A673 (cell line): ENCODE data around the gene DCLK2. TPM values are rescaled to one million over a fixed set of nuclear protein-coding genes. Genes with fewer than 3 reads are reported as not detected.

Source experiments
- Bru-seq: library from RNA; stranded (reverse); fragments of 400-500 nt; gene quantifications from one replicate; lab custom pipeline; 2021; lab: Mats Ljungman, UMichigan
- BruChase-seq, 2 experiments: library from RNA; stranded (reverse); fragments of 400-500 nt; gene quantifications; one replicate each; lab custom pipeline; 2021; lab: Mats Ljungman, UMichigan
- BruUV-seq: library from RNA; stranded (reverse); fragments of 400-500 nt; replicated peaks from 2 replicates; lab custom pipeline; 2021; lab: Mats Ljungman, UMichigan
- CTCF ChIA-PET: fragments of 300-600 bp; sonication (Branson Sonifier 250); formaldehyde crosslinking; loops from one replicate; lab custom pipeline; 2022; ENCODE audit warnings: antibody characterized with exemption; lab: Charles Lee
- POLR2A ChIA-PET: fragments of 300-600 bp; sonication (Branson Sonifier 250); formaldehyde crosslinking; loops from one replicate; lab custom pipeline; 2022; ENCODE audit warnings: antibody characterized with exemption; ENCODE audit not compliant: low non-redundant PET; lab: Charles Lee
- DNase-seq: peaks from one replicate; pipeline ENCODE4 v3.0.0-alpha.2; 2015; ENCODE audit warnings: low spot score
- H3K27ac ChIP-seq: fragments of 200-600 bp; sonication (generic); 2 replicates; pipeline ENCODE4 v1.5.1; 2016; ENCODE audit warnings: mixed run types, low read depth, mild to moderate bottlenecking, mixed read lengths, antibody characterized with exemption, low read length; ENCODE audit not compliant: poor library complexity, severe bottlenecking
- H3K27me3 ChIP-seq: fragments of 200-600 bp; sonication (generic); replicated peaks from 2 replicates; pipeline ENCODE4 v1.6.1; 2017; ENCODE audit warnings: mixed run types, low read depth, mild to moderate bottlenecking, mixed read lengths, antibody characterized with exemption, low read length; ENCODE audit not compliant: insufficient read depth, poor library complexity
- H3K36me3 ChIP-seq: fragments of 200-600 bp; sonication (generic); 2 replicates; pipeline ENCODE4 v1.6.1; 2016; ENCODE audit warnings: mixed run types, mild to moderate bottlenecking, mixed read lengths, antibody characterized with exemption, low read length; ENCODE audit not compliant: insufficient read depth, poor library complexity, severe bottlenecking
- H3K4me1 ChIP-seq: fragments of 200-600 bp; sonication (generic); 2 replicates; pipeline ENCODE4 v1.6.1; 2017; ENCODE audit warnings: mixed run types, mild to moderate bottlenecking, mixed read lengths, antibody characterized with exemption, low read length; ENCODE audit not compliant: insufficient read depth, poor library complexity, severe bottlenecking
- H3K4me3 ChIP-seq: fragments of 200-600 bp; sonication (generic); 2 replicates; pipeline ENCODE4 v1.5.1; 2016; ENCODE audit warnings: low read depth, mixed run types, mild to moderate bottlenecking, mixed read lengths, low read length; ENCODE audit not compliant: poor library complexity, severe bottlenecking
- H3K9me3 ChIP-seq: fragments of 200-600 bp; sonication (generic); 2 replicates; pipeline ENCODE4 v1.6.1; 2016; ENCODE audit warnings: mixed run types, low read depth, mild to moderate bottlenecking, mixed read lengths, antibody characterized with exemption, low read length; ENCODE audit not compliant: poor library complexity, severe bottlenecking
- EZH2 ChIP-seq: fragments of 200-600 bp; sonication (generic); IDR thresholded peaks from 2 replicates; pipeline ENCODE4 v1.6.1; 2017; ENCODE audit warnings: borderline replicate concordance, low read depth, mild to moderate bottlenecking, mixed read lengths, antibody characterized with exemption, low read length; ENCODE audit not compliant: poor library complexity, severe bottlenecking
- intact Hi-C: fragments of 100-400 bp; cut with micrococcal nuclease; formaldehyde crosslinking; loops from one replicate; pipeline ENCODE4 v1.10.0; 2022; ENCODE audit not compliant: unreplicated experiment
- long read RNA-seq: library from polyadenylated mRNA; stranded (forward); transcript quantifications from one replicate; pipeline ENCODE4 v2.0.0, GENCODE V29; 2022
- total RNA-seq: library from RNA; stranded (reverse); gene quantifications from 2 replicates; pipeline ENCODE4 v1.2.3, GENCODE V29; 2021
- TF ChIP-seq, protein P1 (sequence below): fragments of 300-800, 200-600 bp; sonication (generic); conservative IDR thresholded peaks from 2 replicates; pipeline ENCODE4 v1.5.1; 2017; ENCODE audit warnings: low read depth, mild to moderate bottlenecking, antibody characterized with exemption, low read length, moderate library complexity, mixed read lengths

DCLK2 gene
- total RNA-seq (4.9 and 6.7 TPM in 2 replicates), Bru-seq, nascent RNA (percentile 57 among the genes with signal in this experiment), BruChase-seq, experiment 1, labeled RNA remaining after a 2-hour chase (percentile 55 among the genes with signal in this experiment), BruChase-seq, experiment 2, labeled RNA remaining after a 6-hour chase (percentile 53 among the genes with signal in this experiment)
- long read RNA-seq, full-length matches to known transcripts, result 5 of 8 reads
- long read RNA-seq, partial matches to known transcripts, result 2 of 8 reads
- long read RNA-seq, other reads (novel, unspliced or antisense), result 1 of 8 reads

DNA sequence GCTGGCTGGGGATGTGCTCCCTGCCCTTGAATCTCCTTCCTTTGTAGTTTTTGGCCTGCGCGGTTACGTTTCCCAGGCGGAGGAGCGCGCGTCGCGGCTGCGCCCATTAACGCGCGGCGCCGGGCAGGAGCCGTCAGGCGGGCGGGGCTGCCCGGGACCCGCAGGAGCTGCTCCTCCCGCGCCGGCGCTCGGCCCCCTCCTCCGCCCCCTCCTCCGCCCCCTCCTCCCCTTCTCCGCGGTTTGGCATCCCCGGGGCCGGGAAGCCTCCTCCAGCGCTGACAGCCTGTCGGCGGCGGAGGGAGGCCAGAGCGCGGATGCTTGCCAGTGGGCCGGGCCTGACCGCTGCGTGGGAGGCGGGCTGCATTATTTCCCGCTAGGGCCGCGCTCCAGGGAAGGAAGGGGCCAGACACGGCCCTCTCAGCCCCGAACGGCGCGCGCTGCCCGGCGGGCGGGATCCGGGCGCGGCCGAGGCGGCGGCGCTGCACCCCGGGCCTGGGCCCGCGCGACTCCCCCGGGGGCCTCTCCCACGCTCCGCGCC lies at the start of gene DCLK2:
Gene DCLK2 (plus strand): TSS at position 405 of the 538 bp plus-strand sequence. CDS start 583 bp downstream, outside the sequence.
- DNase-seq, result peak; percentile 85
- Histone ChIP-seq H3K4me3 (peak within 1 kb of the TSS; percentile 79), H3K4me1 (peaks cover 10% of the 10 kb centered on the region), H3K27ac (peak within 1 kb of the TSS; percentile 33), H3K27me3 (no peaks in the 10 kb centered on the region), H3K36me3 (no peaks in the 10 kb centered on the region), H3K9me3 (no peaks in the 10 kb centered on the region)
- POLR2A ChIA-PET, result no interaction called here
- no peak for TF ChIP-seq EZH2
- TF ChIP-seq, protein P1, sequence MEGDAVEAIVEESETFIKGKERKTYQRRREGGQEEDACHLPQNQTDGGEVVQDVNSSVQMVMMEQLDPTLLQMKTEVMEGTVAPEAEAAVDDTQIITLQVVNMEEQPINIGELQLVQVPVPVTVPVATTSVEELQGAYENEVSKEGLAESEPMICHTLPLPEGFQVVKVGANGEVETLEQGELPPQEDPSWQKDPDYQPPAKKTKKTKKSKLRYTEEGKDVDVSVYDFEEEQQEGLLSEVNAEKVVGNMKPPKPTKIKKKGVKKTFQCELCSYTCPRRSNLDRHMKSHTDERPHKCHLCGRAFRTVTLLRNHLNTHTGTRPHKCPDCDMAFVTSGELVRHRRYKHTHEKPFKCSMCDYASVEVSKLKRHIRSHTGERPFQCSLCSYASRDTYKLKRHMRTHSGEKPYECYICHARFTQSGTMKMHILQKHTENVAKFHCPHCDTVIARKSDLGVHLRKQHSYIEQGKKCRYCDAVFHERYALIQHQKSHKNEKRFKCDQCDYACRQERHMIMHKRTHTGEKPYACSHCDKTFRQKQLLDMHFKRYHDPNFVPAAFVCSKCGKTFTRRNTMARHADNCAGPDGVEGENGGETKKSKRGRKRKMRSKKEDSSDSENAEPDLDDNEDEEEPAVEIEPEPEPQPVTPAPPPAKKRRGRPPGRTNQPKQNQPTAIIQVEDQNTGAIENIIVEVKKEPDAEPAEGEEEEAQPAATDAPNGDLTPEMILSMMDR, result no peak
- CTCF ChIA-PET, result no interaction called here
- intact Hi-C loops, result no loop called here
- BruUV-seq, result no TSS peak

DNA sequence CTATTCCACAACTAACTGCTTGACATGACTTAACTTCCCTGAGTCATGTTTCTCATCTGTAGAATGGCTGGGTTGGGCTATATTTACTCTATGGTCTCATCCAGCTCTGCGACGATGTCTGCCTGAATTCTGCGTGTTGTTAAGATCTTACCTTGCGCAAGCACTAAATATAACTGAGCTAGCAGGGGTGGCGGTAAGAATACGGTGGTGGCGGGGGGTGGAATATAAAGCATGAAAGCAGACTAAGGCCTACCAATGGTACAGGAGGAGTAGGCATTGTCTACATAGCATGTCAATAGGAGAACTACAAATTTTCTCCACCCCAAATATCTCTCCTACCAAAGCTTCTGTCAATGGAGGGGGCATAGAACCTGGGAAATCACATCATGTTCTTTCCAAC lies 45.7 kb upstream of the DCLK2 start:
- Histone ChIP-seq H3K4me3 (no peak overlapping the region), H3K27me3 (no peaks in the 10 kb centered on the region), H3K9me3 (peaks cover under 1% of the 10 kb centered on the region), H3K36me3 (no peaks in the 10 kb centered on the region), H3K4me1 (peaks cover 3% of the 10 kb centered on the region), H3K27ac (no peak overlapping the region)
- CTCF ChIA-PET, result no interaction called here
- POLR2A ChIA-PET, result no interaction called here
- no peak for DNase-seq
- intact Hi-C loops, result no loop called here
- no peak for TF ChIP-seq EZH2
- no TSS peak for BruUV-seq

DNA sequence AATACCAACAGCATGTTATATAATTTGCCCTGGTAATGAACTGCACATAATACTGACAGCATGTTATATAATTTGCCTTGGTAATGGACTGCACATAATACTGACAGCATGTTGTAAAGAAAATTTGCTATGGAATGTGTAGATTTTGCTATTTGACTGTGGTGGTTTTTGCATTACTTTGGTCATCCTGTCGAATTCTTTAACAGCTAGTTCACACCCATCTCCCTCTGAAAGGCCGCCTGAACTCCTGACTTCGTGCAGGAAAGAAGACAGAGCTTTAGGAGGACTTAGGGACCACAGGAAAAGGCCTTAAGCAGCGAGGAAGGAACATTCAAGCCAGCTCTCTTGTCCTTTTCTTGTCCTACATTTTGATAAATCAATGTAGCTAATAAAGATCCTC lies 45.2 kb upstream of the DCLK2 start:
- no peak for TF ChIP-seq EZH2
- TF ChIP-seq, protein P1, result no peak
- Histone ChIP-seq H3K27ac (no peak overlapping the region), H3K4me1 (peaks cover 3% of the 10 kb centered on the region), H3K4me3 (no peak overlapping the region), H3K36me3 (no peaks in the 10 kb centered on the region), H3K27me3 (no peaks in the 10 kb centered on the region), H3K9me3 (no peaks in the 10 kb centered on the region)
- ChIA-PET CTCF (no interaction called here), POLR2A (no interaction called here)
- DNase-seq, result no peak
- no TSS peak for BruUV-seq
- intact Hi-C loops, result no loop called here

DNA sequence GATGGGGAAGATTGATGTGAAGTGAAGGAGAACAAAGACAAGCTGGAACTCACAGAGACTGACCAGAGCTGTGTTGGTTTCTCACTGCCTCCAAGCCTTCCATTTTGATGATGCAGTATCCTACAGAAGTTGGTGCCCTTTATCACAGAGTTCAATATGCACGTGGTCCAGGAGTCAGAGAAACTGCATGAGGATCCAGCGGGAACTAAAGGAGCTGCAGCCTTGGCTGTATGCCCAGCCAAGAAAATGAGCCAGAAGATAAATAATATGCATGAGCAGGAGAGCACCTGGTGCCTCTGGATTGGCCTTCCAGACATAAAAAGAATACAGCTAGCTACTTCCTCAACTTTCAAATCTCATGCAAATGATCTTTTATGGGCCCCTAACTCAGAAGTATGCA lies 44.3 kb upstream of the DCLK2 start:
- peak; percentile 33 for DNase-seq

More for the DNA sequence above, 44.3 kb upstream of the DCLK2 start:
- Histone ChIP-seq H3K36me3 (no peaks in the 10 kb centered on the region), H3K4me3 (no peak overlapping the region), H3K4me1 (peaks cover 3% of the 10 kb centered on the region), H3K27me3 (no peaks in the 10 kb centered on the region), H3K27ac (no peak overlapping the region), H3K9me3 (no peaks in the 10 kb centered on the region)
- no TSS peak for BruUV-seq
- intact Hi-C loops, result no loop called here
- TF ChIP-seq EZH2, result no peak
- TF ChIP-seq, protein P1, result no peak
- ChIA-PET CTCF (no interaction called here), POLR2A (no interaction called here)
